Erythroblast (primary cell): ENCODE results near the gene S100G.

Experiments
- GATA1 ChIP-seq: IDR thresholded peaks from 2 replicates; pipeline ENCODE4 v1.6.1; 2011; ENCODE audit warnings: low read depth, mild to moderate bottlenecking, control low read depth, low read length, moderate library complexity
- POLR2A ChIP-seq: IDR thresholded peaks from 2 replicates; pipeline ENCODE4 v1.6.1; 2011; ENCODE audit warnings: mild to moderate bottlenecking, low read length

DNA sequence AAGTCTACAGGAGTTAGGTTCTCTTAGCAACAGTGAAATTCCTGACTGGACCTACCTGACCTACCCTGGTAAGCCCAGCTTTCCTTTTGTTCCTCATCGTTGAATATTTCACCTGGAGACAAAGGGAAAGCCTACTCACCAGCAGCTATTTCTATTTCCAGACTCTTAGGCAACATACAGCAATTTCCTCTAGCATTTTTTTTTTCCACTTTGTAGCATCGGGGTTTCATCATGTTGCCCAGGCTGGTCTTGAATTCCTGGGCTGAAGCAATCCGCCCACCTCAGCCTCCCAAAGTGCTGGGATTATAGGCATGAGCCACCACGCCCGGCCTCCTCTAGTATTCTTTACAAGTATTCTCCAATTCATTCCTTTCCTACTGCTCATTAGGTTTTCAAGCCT is 6.8 kb upstream of the S100G start:
- no peak for TF ChIP-seq POLR2A
- TF ChIP-seq GATA1, result no peak
